Gastrocnemius medialis (tissue), 4 donors: Measurements from ENCODE around the gene SH3TC1. TPM values are rescaled to one million over a fixed set of nuclear protein-coding genes. Genes with fewer than 3 reads are reported as not detected.

Experiments used
- ATAC-seq, 2 donors: fragments of 150-250 bp; one replicate each; pipeline ENCODE4 v1.9.1; 2016
- DNase-seq, 2 donors: peaks; one replicate each; pipeline ENCODE4 v3.0.0-alpha.2; 2019
- H3K27ac ChIP-seq, 4 donors: fragments of 200-600 bp; sonication (generic); 1 replicate in 1 of 4; 2 replicates in 3 of 4; pipeline ENCODE4 v1.5.1; 2016 to 2018; ENCODE audit warnings: mild to moderate bottlenecking in 2 of 4, moderate library complexity in 1 of 4
- H3K27me3 ChIP-seq, 3 donors: fragments of 200-600 bp; sonication (generic) in 2 of 3; 1 replicate in 1 of 3; 2 replicates in 2 of 3; pipeline versions ENCODE4 v1.5.1 to v1.6.0; 2016 to 2019; ENCODE audit warnings: mild to moderate bottlenecking in 1 of 3, moderate library complexity in 1 of 3
- H3K36me3 ChIP-seq, 2 donors: fragments of 200-600 bp; sonication (generic) in 1 of 2; one replicate each; pipeline ENCODE4 v1.5.1; 2017 to 2018
- H3K4me1 ChIP-seq, 2 donors: fragments of 200-600 bp; sonication (generic) in 1 of 2; one replicate each; pipeline ENCODE4 v1.5.1; 2016 to 2017; ENCODE audit warnings: mild to moderate bottlenecking in 2 of 2
- H3K4me3 ChIP-seq, 4 donors: fragments of 200-600 bp; sonication (generic) in 3 of 4; 1 replicate in 1 of 4; 2 replicates in 3 of 4; pipeline ENCODE4 v1.5.1; 2016 to 2019; ENCODE audit warnings: mild to moderate bottlenecking in 2 of 4
- H3K9me3 ChIP-seq, 3 donors: fragments of 200-600 bp; sonication (generic) in 2 of 3; 1 replicate in 1 of 3; 2 replicates in 2 of 3; pipeline ENCODE4 v1.5.1; 2016 to 2019
- CTCF ChIP-seq, 5 experiments: fragments of 450-650 bp in 3 of 5; fragments of 200-600 bp in 2 of 5; sonication (generic) in 2 of 5; IDR thresholded peaks in 4 of 5; conservative IDR thresholded peaks in 1 of 5; 1 replicate in 4 of 5; 2 replicates in 1 of 5; pipeline ENCODE4 v1.5.1; 2016 to 2019; ENCODE audit warnings: antibody characterized with exemption in 5 of 5, mild to moderate bottlenecking in 3 of 5, moderate library complexity in 3 of 5
- POLR2A ChIP-seq, 2 donors: fragments of 450-650 bp; IDR thresholded peaks; one replicate each; pipeline ENCODE4 v1.6.1; 2017; ENCODE audit warnings: antibody characterized with exemption in 2 of 2, mild to moderate bottlenecking in 2 of 2, moderate library complexity in 2 of 2
- in situ Hi-C, 4 donors: fragments of 200-750 bp; cut with MboI; loops; one replicate each; pipeline versions ENCODE4 v1.15.0 to v1.8.0; 2017; ENCODE audit warnings: low sequenced_read_pairs in 4 of 4
- intact Hi-C: fragments of 100-400 bp; cut with DNase I; formaldehyde crosslinking; loops from one replicate; pipeline ENCODE4 v1.15.1; 2023; ENCODE audit warnings: low total_unique reads
- total RNA-seq, 4 donors: library from RNA; depleted of rRNA; stranded (reverse); fragments of >200 nt; gene quantifications; one replicate each; pipeline versions ENCODE4 v1.1.0 to v1.2.3, GENCODE V29; 2016

Gene SH3TC1
- total RNA-seq, 4 donors from 2014 or later = 2.9 to 8.5 (median 5.8) TPM

- Histone ChIP-seq H3K4me1 (no peaks in the 10 kb centered on the region), H3K36me3 (no peaks in the 10 kb centered on the region), H3K27ac (no peak overlapping the region), H3K27me3 (no peaks in the 10 kb centered on the region), H3K9me3 (no peaks in the 10 kb centered on the region), H3K4me3 (no peak overlapping the region)
- ATAC-seq (no peak), DNase-seq (no peak)
- TF ChIP-seq POLR2A (IDR thresholded peaks at IDR 0.05) (no peak), CTCF (IDR thresholded peaks at IDR 0.05 in 4 of 5, conservative IDR thresholded peaks at IDR 0.05 in 1 of 5) (no peak)
- intact Hi-C loops (no loop called here), in situ Hi-C loops (no loop called here)
These were observed 60.8 kb downstream of the SH3TC1 start for GRCh38 chr4:8259743-8260430.

GRCh38 chr4:8260656-8261111 lies 61.6 kb downstream of the SH3TC1 start:
- intact Hi-C loops = no loop called here
- ATAC-seq = peak; percentile 25 to 48
- no peaks in the 10 kb centered on the region for H3K36me3 ChIP-seq
- no peak overlapping the region for H3K4me3 ChIP-seq
- no peak for TF ChIP-seq POLR2A (IDR thresholded peaks at IDR 0.05)
- no peak for TF ChIP-seq CTCF (IDR thresholded peaks at IDR 0.05 in 4 of 5, conservative IDR thresholded peaks at IDR 0.05 in 1 of 5)
- no peaks in the 10 kb centered on the region for H3K9me3 ChIP-seq
- DNase-seq = no peak
- H3K27ac ChIP-seq = peak overlapping the region in 1 of 4 donors; percentile 33
- no peaks in the 10 kb centered on the region for H3K27me3 ChIP-seq
- in situ Hi-C loops = no loop called here
- H3K4me1 ChIP-seq = no peaks in the 10 kb centered on the region

- intact Hi-C loops = no loop called here
These were observed 62.9 kb downstream of the SH3TC1 start for GRCh38 chr4:8261851-8262535.

GRCh38 chr4:8262637-8263322 lies 63.7 kb downstream of the SH3TC1 start:
- no peak overlapping the region for H3K27ac ChIP-seq
- no peaks in the 10 kb centered on the region for H3K4me1 ChIP-seq
- H3K9me3 ChIP-seq = no peaks in the 10 kb centered on the region
- no peaks in the 10 kb centered on the region for H3K27me3 ChIP-seq
- intact Hi-C loops (no loop called here), in situ Hi-C loops (no loop called here)
- DNase-seq (no peak), ATAC-seq (no peak)
- TF ChIP-seq CTCF (IDR thresholded peaks at IDR 0.05 in 4 of 5, conservative IDR thresholded peaks at IDR 0.05 in 1 of 5) (no peak), POLR2A (IDR thresholded peaks at IDR 0.05) (no peak)
- H3K4me3 ChIP-seq = no peak overlapping the region
- no peaks in the 10 kb centered on the region for H3K36me3 ChIP-seq

More at GRCh38 chr4:8261851-8262535, 62.9 kb downstream of the SH3TC1 start:
- no peaks in the 10 kb centered on the region for H3K9me3 ChIP-seq
- ATAC-seq = no peak
- H3K27ac ChIP-seq = no peak overlapping the region
- in situ Hi-C loops = no loop called here
- H3K27me3 ChIP-seq = no peaks in the 10 kb centered on the region
- H3K4me3 ChIP-seq = no peak overlapping the region
- H3K36me3 ChIP-seq = no peaks in the 10 kb centered on the region
- no peaks in the 10 kb centered on the region for H3K4me1 ChIP-seq
- no peak for TF ChIP-seq POLR2A (IDR thresholded peaks at IDR 0.05)
- TF ChIP-seq CTCF (IDR thresholded peaks at IDR 0.05 in 4 of 5, conservative IDR thresholded peaks at IDR 0.05 in 1 of 5) = no peak
- no peak for DNase-seq
